SH-SY5Y (cell line): ENCODE data around the gene CTNNBIP1.
A peak's percentile ranks its signal among the peaks of the same experiment; 100 is the strongest.

Source experiments
- GATA2 ChIP-seq: IDR thresholded peaks from 2 replicates; pipeline ENCODE4 v1.6.1; 2011; ENCODE audit warnings: mild to moderate bottlenecking, low read depth, low read length
- GATA3 ChIP-seq: IDR thresholded peaks from 2 replicates; pipeline ENCODE4 v1.6.1; 2011; ENCODE audit warnings: low read depth, mild to moderate bottlenecking, low read length, moderate library complexity

CTNNBIP1 gene

DNA sequence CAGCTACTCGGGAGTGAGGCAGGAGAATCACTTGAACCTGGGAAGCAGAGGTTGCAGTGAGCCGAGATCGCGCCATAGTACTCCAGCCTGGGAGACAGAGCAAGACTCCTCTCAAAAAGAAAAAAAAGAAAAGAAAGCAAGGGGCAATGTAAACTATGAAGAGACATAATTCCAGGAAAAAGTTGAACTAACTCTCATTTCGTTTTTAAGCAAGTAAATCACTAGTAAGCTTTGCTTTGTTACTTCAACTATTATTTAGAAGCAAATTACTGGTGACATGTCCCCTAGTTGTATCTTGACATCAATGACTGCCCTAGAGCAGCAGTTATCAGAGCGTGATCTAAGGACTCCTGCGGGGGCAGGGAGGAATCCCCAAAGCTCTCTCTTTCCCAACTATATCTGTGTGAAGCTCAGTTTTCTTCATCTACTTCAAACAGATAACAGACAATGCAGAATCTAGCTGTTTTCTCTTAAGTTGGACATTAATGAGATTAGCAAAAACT, 105.0 kb downstream of the CTNNBIP1 start:
- TF ChIP-seq GATA2 (peak; percentile 71), GATA3 (peak; percentile 40)

- TF ChIP-seq GATA3, result no peak
- TF ChIP-seq GATA2, result no peak
Measured at GRCh38 chr1:9801909-9802308, 108.2 kb downstream of the CTNNBIP1 start.
